ENCODE measurements around the gene BCL11B.

Gene BCL11B

GRCh38 chr14:99254328-99255009 lies 17.5 kb downstream of the BCL11B start:
- DNase-seq: no peak

GRCh38 chr14:99253890-99254289 lies 18.1 kb downstream of the BCL11B start:
- no peak for DNase-seq

- no peak for DNase-seq
These were observed 18.8 kb downstream of the BCL11B start for GRCh38 chr14:99252940-99253868.

- DNase-seq: no peak
These were observed 19.5 kb downstream of the BCL11B start for GRCh38 chr14:99252443-99252939.

GRCh38 chr14:99251721-99252120 lies 20.3 kb downstream of the BCL11B start:
- no peak for DNase-seq

GRCh38 chr14:99250636-99251208 lies 21.3 kb downstream of the BCL11B start:
- no peak for DNase-seq

GRCh38 chr14:99249389-99249788 lies 22.6 kb downstream of the BCL11B start:
- no peak for DNase-seq

GRCh38 chr14:99248761-99249171 lies 23.2 kb downstream of the BCL11B start:
- no peak for DNase-seq

GRCh38 chr14:99247772-99248171 lies 24.2 kb downstream of the BCL11B start:
- DNase-seq: no peak

- no peak for DNase-seq
These were observed 24.8 kb downstream of the BCL11B start for GRCh38 chr14:99247101-99247729.

GRCh38 chr14:99246536-99247097 lies 25.4 kb downstream of the BCL11B start:
- peak; percentile 70 for DNase-seq

- DNase-seq: peak; percentile 83
These were observed 26.2 kb downstream of the BCL11B start for GRCh38 chr14:99245564-99246511.

GRCh38 chr14:99244941-99245563 lies 26.9 kb downstream of the BCL11B start:
- DNase-seq: no peak

- no peak for DNase-seq
These were observed 27.6 kb downstream of the BCL11B start for GRCh38 chr14:99244367-99244901.

GRCh38 chr14:99242816-99243721 lies 28.9 kb downstream of the BCL11B start:
- no peak for DNase-seq

- no peak for DNase-seq
These were observed 29.8 kb downstream of the BCL11B start for GRCh38 chr14:99242238-99242637.

- no peak for DNase-seq
These were observed 30.5 kb downstream of the BCL11B start for GRCh38 chr14:99241325-99242010.

GRCh38 chr14:99240627-99241324 lies 31.2 kb downstream of the BCL11B start:
- DNase-seq: no peak

Measured in right kidney (tissue), 1 donor.